OCI-LY7 (cell line): ENCODE results near the gene AP3S2. TPM values are rescaled to one million over a fixed set of nuclear protein-coding genes. Genes with fewer than 3 reads are reported as not detected.

Experiments used
- BruUV-seq: library from RNA; stranded (reverse); fragments of 400-500 nt; replicated peaks from 2 replicates; lab custom pipeline; 2021; lab: Mats Ljungman, UMichigan
- CTCF ChIA-PET: fragments of 300-600 bp; sonication (Branson Sonifier 250); formaldehyde crosslinking; loops from one replicate; lab custom pipeline; 2022; ENCODE audit warnings: antibody characterized with exemption; ENCODE audit not compliant: unreplicated experiment; lab: Charles Lee
- POLR2A ChIA-PET: fragments of 300-600 bp; sonication (Branson Sonifier 250); formaldehyde crosslinking; loops from one replicate; lab custom pipeline; 2022; ENCODE audit warnings: antibody characterized with exemption; lab: Charles Lee
- DNase-seq: peaks from one replicate; pipeline ENCODE4 v3.0.0-alpha.2; 2015; ENCODE audit warnings: low spot score
- H2AFZ ChIP-seq: fragments of 200-600 bp; sonication (generic), shearing (Covaris generic); 2 replicates; pipeline ENCODE4 v1.6.1; 2014; ENCODE audit warnings: mild to moderate bottlenecking, antibody characterized with exemption, low read length, moderate library complexity
- H3K27ac ChIP-seq: fragments of 200-600 bp; sonication (generic); 2 replicates; pipeline ENCODE4 v1.5.1; 2014; ENCODE audit warnings: mixed run types, low read depth, mild to moderate bottlenecking, moderate library complexity, low read length, inconsistent platforms; ENCODE audit not compliant: poor library complexity, severe bottlenecking
- H3K36me3 ChIP-seq: fragments of 200-600 bp; sonication (generic); 2 replicates; pipeline ENCODE4 v1.6.1; 2014; ENCODE audit warnings: mild to moderate bottlenecking, antibody characterized with exemption, low read length, moderate library complexity, mixed read lengths; ENCODE audit not compliant: insufficient read depth
- H3K4me1 ChIP-seq: fragments of 200-600 bp; sonication (generic); 2 replicates; pipeline ENCODE4 v1.5.1; 2014; ENCODE audit warnings: mild to moderate bottlenecking, low read length; ENCODE audit not compliant: insufficient read depth, poor library complexity, severe bottlenecking
- H3K4me2 ChIP-seq: fragments of 200-600 bp; sonication (generic); 2 replicates; pipeline ENCODE4 v1.6.1; 2014; ENCODE audit warnings: mild to moderate bottlenecking, low read length
- H3K4me3 ChIP-seq: fragments of 200-600 bp; sonication (generic); 2 replicates; pipeline ENCODE4 v1.5.1; 2014; ENCODE audit warnings: mild to moderate bottlenecking, low read depth, low read length; ENCODE audit not compliant: poor library complexity, severe bottlenecking
- H3K79me2 ChIP-seq: fragments of 200-600 bp; sonication (generic); 2 replicates; pipeline ENCODE4 v1.6.1; 2016; ENCODE audit warnings: low read depth, mild to moderate bottlenecking, low read length, moderate library complexity, mixed read lengths; ENCODE audit not compliant: insufficient read depth
- H3K9me2 ChIP-seq: fragments of 200-600 bp; sonication (generic); 2 replicates; pipeline ENCODE4 v1.6.1; 2016; ENCODE audit warnings: mild to moderate bottlenecking, low read length, mixed read lengths; ENCODE audit not compliant: insufficient read depth
- H3K9me3 ChIP-seq: fragments of 200-600 bp; sonication (generic); 2 replicates; pipeline ENCODE4 v1.6.1; 2014; ENCODE audit warnings: mild to moderate bottlenecking, mixed run types, low read length, mixed read lengths
- H4K20me1 ChIP-seq: fragments of 200-600 bp; sonication (generic); 2 replicates; pipeline ENCODE4 v1.6.1; 2014; ENCODE audit warnings: mild to moderate bottlenecking, antibody characterized with exemption, low read length, moderate library complexity, mixed read lengths; ENCODE audit not compliant: insufficient read depth
- CTCF ChIP-seq: fragments of 200-600 bp; sonication (generic); conservative IDR thresholded peaks from 2 replicates; pipeline ENCODE4 v1.5.1; 2014; ENCODE audit warnings: mild to moderate bottlenecking, antibody characterized with exemption, low read length, moderate library complexity, mixed read lengths
- EZH2phosphoT487 ChIP-seq: fragments of 200-600 bp; sonication (generic); IDR thresholded peaks from 2 replicates; pipeline ENCODE4 v1.6.1; 2018; ENCODE audit warnings: low read depth, borderline replicate concordance, mild to moderate bottlenecking, mixed run types, antibody characterized with exemption, low read length, moderate library complexity, mixed read lengths
- intact Hi-C: fragments of 100-400 bp; cut with micrococcal nuclease; formaldehyde crosslinking; loops from one replicate; pipeline ENCODE4 v1.10.0; 2022; ENCODE audit not compliant: unreplicated experiment
- total RNA-seq, 2 experiments: library from RNA; depleted of rRNA in 1 of 2; stranded (reverse); fragments of >200 nt in 1 of 2; shearing (Covaris generic) in 1 of 2; gene quantifications; 2 replicates each; pipeline ENCODE4 v1.2.3, GENCODE V29; 2014 to 2022

AP3S2 gene
- total RNA-seq, 2 experiments from 2014 or later = 20.8 to 30.4 TPM

GRCh38 chr15:89807689-89808088 is 86.1 kb downstream of the AP3S2 start:
- H4K20me1 ChIP-seq = no peaks in the 10 kb centered on the region

GRCh38 chr15:89806559-89807550 is 86.9 kb downstream of the AP3S2 start:
- POLR2A ChIA-PET = interaction anchor here (0.5 kb wide), 1 partner anchor 78 kb away, joined by 3 read pairs; no protein-coding TSS in a partner anchor
- intact Hi-C loops = no loop called here
- no peak overlapping the region for H3K4me3 ChIP-seq
- no peaks in the 10 kb centered on the region for H4K20me1 ChIP-seq
- no peak overlapping the region for H3K27ac ChIP-seq
- H3K4me2 ChIP-seq = no peak overlapping the region
- no peaks in the 10 kb centered on the region for H3K9me2 ChIP-seq
- TF ChIP-seq EZH2phosphoT487 (no peak), CTCF (no peak)
- BruUV-seq = no TSS peak
- CTCF ChIA-PET = no interaction called here
- H3K36me3 ChIP-seq = no peaks in the 10 kb centered on the region
- no peaks in the 10 kb centered on the region for H3K4me1 ChIP-seq
- no peak overlapping the region for H2AFZ ChIP-seq
- no peaks in the 10 kb centered on the region for H3K9me3 ChIP-seq
- H3K79me2 ChIP-seq = no peaks in the 10 kb centered on the region
- no peak for DNase-seq

More at GRCh38 chr15:89807689-89808088, 86.1 kb downstream of the AP3S2 start:
- Histone ChIP-seq H3K4me1 (no peaks in the 10 kb centered on the region), H3K79me2 (no peaks in the 10 kb centered on the region), H3K9me3 (no peaks in the 10 kb centered on the region), H3K36me3 (no peaks in the 10 kb centered on the region), H2AFZ (no peak overlapping the region), H3K4me3 (no peak overlapping the region), H3K4me2 (no peak overlapping the region), H3K27ac (no peak overlapping the region), H3K9me2 (no peaks in the 10 kb centered on the region)
- DNase-seq = no peak
- POLR2A ChIA-PET = interaction anchor here (0.5 kb wide), 1 partner anchor 77 kb away, joined by 3 read pairs; no protein-coding TSS in a partner anchor
- TF ChIP-seq EZH2phosphoT487 (no peak), CTCF (no peak)
- CTCF ChIA-PET = no interaction called here
- BruUV-seq = no TSS peak
- intact Hi-C loops = no loop called here

DNA sequence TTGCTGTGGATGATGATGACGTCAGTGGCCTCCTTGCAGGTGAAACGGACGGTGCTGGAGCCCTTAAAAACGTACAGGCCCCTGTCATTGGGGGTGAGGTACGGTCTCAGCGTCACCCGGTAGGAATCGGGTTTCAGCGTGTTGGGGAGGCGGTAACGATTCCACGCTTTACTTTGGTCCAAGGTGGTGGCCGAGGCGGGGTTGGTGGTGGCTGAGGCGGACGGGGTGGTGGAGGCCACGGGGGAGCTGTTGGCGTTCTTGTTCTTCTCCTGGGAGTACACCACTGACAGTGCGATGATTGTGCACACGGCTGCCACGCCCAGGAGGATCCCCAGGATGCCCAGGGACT is 87.6 kb downstream of the AP3S2 start:
- H3K4me1 ChIP-seq = no peaks in the 10 kb centered on the region
- TF ChIP-seq EZH2phosphoT487 (no peak), CTCF (no peak)
- H2AFZ ChIP-seq = no peak overlapping the region
- no peak overlapping the region for H3K4me3 ChIP-seq
- POLR2A ChIA-PET = no interaction called here
- CTCF ChIA-PET = no interaction called here
- H3K9me2 ChIP-seq = no peaks in the 10 kb centered on the region
- no TSS peak for BruUV-seq
- H3K4me2 ChIP-seq = no peak overlapping the region
- no peak for DNase-seq
- H3K79me2 ChIP-seq = no peaks in the 10 kb centered on the region
- no peak overlapping the region for H3K27ac ChIP-seq
- intact Hi-C loops = no loop called here
- H3K36me3 ChIP-seq = no peaks in the 10 kb centered on the region
- no peaks in the 10 kb centered on the region for H4K20me1 ChIP-seq
- H3K9me3 ChIP-seq = no peaks in the 10 kb centered on the region
